Fibroblast of lung (primary cell): ENCODE measurements around the gene BCKDK. TPM values are rescaled to one million over a fixed set of nuclear protein-coding genes. Genes with fewer than 3 reads are reported as not detected.
A peak's percentile ranks its signal among the peaks of the same experiment; 100 is the strongest.
"Not testable (repeated sequence)": the region's sequence is repeated elsewhere in the genome, so short reads cannot be mapped to it uniquely, and the experiment has no call there.

Experiments used
- DNase-seq, 2 donors: peaks; one replicate each; pipeline versions ENCODE4 v3.0.0 to v3.0.0-alpha.2; 2010; ENCODE audit warnings: low read depth in 2 of 2
- H2AFZ ChIP-seq: 2 replicates; pipeline ENCODE4 v1.5.1; 2012; ENCODE audit warnings: low read length, control low read depth, inconsistent platforms
- H3K27ac ChIP-seq: 2 replicates; pipeline ENCODE4 v1.5.1; 2011; ENCODE audit warnings: low read length, control low read depth; ENCODE audit not compliant: insufficient read depth
- H3K27me3 ChIP-seq: 2 replicates; pipeline ENCODE4 v1.5.1; 2011; ENCODE audit warnings: mild to moderate bottlenecking, low read length; ENCODE audit not compliant: control insufficient read depth, insufficient read depth
- H3K36me3 ChIP-seq: 2 replicates; pipeline ENCODE4 v1.5.1; 2011; ENCODE audit warnings: low read length; ENCODE audit not compliant: control insufficient read depth, insufficient read depth
- H3K4me1 ChIP-seq: 2 replicates; pipeline ENCODE4 v1.5.1; 2011; ENCODE audit warnings: low read length; ENCODE audit not compliant: control insufficient read depth, insufficient read depth; ENCODE audit errors: extremely low read depth
- H3K4me2 ChIP-seq: 2 replicates; pipeline ENCODE4 v1.5.1; 2011; ENCODE audit warnings: low read length, control low read depth; ENCODE audit not compliant: insufficient read depth; ENCODE audit errors: extremely low read depth
- H3K4me3 ChIP-seq, 4 experiments: fragments of 200-600 bp in 1 of 4; sonication (generic) in 1 of 4; replicated peaks in 1 of 4; 2 replicates each; pipeline ENCODE4 v1.5.1; 2011 to 2016; ENCODE audit warnings: low read length in 4 of 4, low read depth in 3 of 4, mild to moderate bottlenecking in 3 of 4, control low read depth in 2 of 4, inconsistent platforms in 1 of 4, mixed read lengths in 1 of 4; ENCODE audit not compliant: insufficient read depth in 1 of 4; ENCODE audit errors: control extremely low read depth in 1 of 4
- H3K79me2 ChIP-seq: 2 replicates; pipeline ENCODE4 v1.5.1; 2012; ENCODE audit warnings: mild to moderate bottlenecking, low read length, inconsistent platforms; ENCODE audit not compliant: control insufficient read depth, insufficient read depth
- H3K9ac ChIP-seq: 2 replicates; pipeline ENCODE4 v1.5.1; 2011; ENCODE audit warnings: mild to moderate bottlenecking, low read length, control low read depth; ENCODE audit not compliant: insufficient read depth
- H3K9me3 ChIP-seq: 2 replicates; pipeline ENCODE4 v1.5.1; 2012; ENCODE audit warnings: low read depth, low read length; ENCODE audit not compliant: control insufficient read depth, insufficient read depth
- H4K20me1 ChIP-seq: 2 replicates; pipeline ENCODE4 v1.5.1; 2011; ENCODE audit warnings: low read length; ENCODE audit not compliant: control insufficient read depth, insufficient read depth; ENCODE audit errors: extremely low read depth
- EZH2 ChIP-seq: IDR thresholded peaks from 2 replicates; pipeline ENCODE4 v1.5.1; 2012; ENCODE audit warnings: low read length, control low read depth, mild to moderate bottlenecking; ENCODE audit errors: missing control alignments
- polyA plus RNA-seq, 2 donors: library from polyadenylated mRNA; depleted of rRNA in 1 of 2; stranded (reverse) in 1 of 2; unstranded in 1 of 2; fragments of >200 nt; gene quantifications; 2 replicates each; pipeline ENCODE4 v1.2.1, GENCODE V29; 2011 to 2012; ENCODE audit warnings: missing spikeins in 1 of 2
- total RNA-seq: library from RNA; depleted of rRNA; stranded (reverse); fragments of >200 nt; gene quantifications from 2 replicates; pipeline ENCODE4 v1.2.1, GENCODE V29; 2014
- TF ChIP-seq, protein P1 (sequence below), 2 donors: IDR thresholded peaks in 1 of 2; conservative IDR thresholded peaks in 1 of 2; 1 replicate in 1 of 2; 2 replicates in 1 of 2; pipeline ENCODE4 v1.5.1; 2011 to 2012; ENCODE audit warnings: low read length in 2 of 2, control low read depth in 1 of 2, inconsistent platforms in 1 of 2, low read depth in 1 of 2, mild to moderate bottlenecking in 1 of 2

BCKDK gene
- total and polyA plus RNA-seq, 2 donors (not counting 1 experiment from before 2014, with no cell fraction given) = 18.5 to 34.8 TPM

DNA sequence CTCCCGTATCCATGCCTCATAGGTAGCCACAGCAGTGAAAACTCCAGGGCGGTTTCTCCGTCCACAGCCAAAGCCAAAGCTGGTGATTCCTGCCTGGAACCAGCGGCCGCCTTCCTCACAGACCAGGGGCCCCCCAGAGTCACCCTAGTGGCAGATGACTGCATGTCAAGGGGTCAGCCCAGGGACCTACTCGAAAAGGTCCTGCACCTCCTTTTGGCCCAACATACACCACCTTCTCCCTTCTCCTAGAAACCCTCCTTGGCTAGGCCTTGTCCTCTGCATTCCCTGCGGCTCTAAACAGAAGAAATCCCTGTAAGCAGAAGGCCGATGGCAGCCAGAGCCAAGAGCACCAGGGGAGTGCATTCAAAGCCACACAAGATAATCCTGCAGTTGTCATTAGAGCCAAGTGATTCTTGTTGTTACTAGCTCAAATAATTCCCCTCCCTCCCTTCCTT lies 35.5 kb downstream of the BCKDK start:
- TF ChIP-seq, protein P1, sequence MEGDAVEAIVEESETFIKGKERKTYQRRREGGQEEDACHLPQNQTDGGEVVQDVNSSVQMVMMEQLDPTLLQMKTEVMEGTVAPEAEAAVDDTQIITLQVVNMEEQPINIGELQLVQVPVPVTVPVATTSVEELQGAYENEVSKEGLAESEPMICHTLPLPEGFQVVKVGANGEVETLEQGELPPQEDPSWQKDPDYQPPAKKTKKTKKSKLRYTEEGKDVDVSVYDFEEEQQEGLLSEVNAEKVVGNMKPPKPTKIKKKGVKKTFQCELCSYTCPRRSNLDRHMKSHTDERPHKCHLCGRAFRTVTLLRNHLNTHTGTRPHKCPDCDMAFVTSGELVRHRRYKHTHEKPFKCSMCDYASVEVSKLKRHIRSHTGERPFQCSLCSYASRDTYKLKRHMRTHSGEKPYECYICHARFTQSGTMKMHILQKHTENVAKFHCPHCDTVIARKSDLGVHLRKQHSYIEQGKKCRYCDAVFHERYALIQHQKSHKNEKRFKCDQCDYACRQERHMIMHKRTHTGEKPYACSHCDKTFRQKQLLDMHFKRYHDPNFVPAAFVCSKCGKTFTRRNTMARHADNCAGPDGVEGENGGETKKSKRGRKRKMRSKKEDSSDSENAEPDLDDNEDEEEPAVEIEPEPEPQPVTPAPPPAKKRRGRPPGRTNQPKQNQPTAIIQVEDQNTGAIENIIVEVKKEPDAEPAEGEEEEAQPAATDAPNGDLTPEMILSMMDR (conservative IDR thresholded peaks at IDR 0.05 in 1 of 2, IDR thresholded peaks at IDR 0.05 in 1 of 2; ENCODE audit: low read depth in 1 of 2, low read length in 2 of 2) = no peak
- no peak for TF ChIP-seq EZH2
- no peaks in the 10 kb centered on the region for H3K9me3 ChIP-seq
- no peak overlapping the region for H2AFZ ChIP-seq
- no peak overlapping the region for H3K4me2 ChIP-seq
- H3K9ac ChIP-seq = no peak overlapping the region
- H3K79me2 ChIP-seq = no peaks in the 10 kb centered on the region
- H3K27me3 ChIP-seq = peaks cover 21% of the 10 kb centered on the region
- no peak overlapping the region for H3K4me3 ChIP-seq
- no peaks in the 10 kb centered on the region for H3K36me3 ChIP-seq
- no peak overlapping the region for H3K27ac ChIP-seq
- H3K4me1 ChIP-seq = peaks cover 7% of the 10 kb centered on the region
- H4K20me1 ChIP-seq = no peaks in the 10 kb centered on the region
- DNase-seq = no peak

DNA sequence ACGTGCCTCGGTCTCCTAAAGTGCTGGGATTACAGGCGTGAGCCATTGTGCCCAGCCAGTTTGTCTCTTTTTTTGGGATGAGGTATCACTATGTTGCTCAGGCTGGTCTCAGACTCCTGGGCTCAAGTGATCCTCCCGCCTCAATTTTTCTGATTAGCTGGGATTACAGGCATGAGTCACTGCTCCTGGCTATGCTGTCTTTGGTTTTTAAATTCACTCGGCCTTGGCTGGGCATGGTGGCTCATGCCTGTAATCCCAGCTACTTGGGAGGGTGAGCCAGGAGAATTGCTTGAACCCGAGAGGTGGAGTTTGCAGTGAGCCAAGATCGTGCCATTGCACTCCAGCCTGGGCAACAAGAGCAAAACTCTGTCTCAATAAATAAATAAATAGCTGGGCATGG lies 36.2 kb downstream of the BCKDK start:
- not testable (repeated sequence) for H4K20me1 ChIP-seq, H3K4me1 ChIP-seq, H3K4me2 ChIP-seq, H3K9me3 ChIP-seq, H2AFZ ChIP-seq, H3K27ac ChIP-seq, H3K9ac ChIP-seq, H3K36me3 ChIP-seq, H3K79me2 ChIP-seq, H3K4me3 ChIP-seq
- peak in 1 of 2 donors; percentile 16 for DNase-seq
- peaks cover 23% of the 10 kb centered on the region for H3K27me3 ChIP-seq

DNA sequence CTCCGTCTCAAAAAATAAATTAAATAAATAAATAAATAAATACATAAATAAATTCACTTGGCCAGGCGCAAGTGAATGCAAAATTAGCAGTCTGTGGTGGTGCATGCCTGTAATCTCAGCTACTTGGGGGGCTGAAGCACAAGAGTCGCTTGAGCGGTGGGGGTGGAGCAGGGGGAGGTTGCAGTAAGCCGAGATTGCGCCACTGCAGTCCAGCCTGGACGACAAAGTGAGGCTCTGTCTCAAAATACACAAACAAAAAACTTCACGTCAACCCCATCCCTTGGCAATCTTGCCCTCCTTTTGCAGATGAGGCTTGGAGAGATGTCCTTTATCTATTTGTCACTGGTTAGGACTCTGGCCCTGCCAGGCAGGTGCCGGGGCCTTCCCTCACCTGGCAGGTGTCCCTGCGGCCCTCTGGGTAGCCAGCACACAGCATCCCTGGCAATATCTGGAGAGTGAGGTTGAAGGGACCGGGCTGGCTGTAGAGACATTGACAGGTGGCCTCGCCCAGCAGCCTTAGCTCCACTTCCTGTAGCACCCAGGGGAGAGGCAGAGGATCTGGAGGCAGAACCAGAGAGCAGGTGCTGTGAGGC lies 37.3 kb downstream of the BCKDK start:
- Histone ChIP-seq H3K4me2 (no peak overlapping the region), H3K27me3 (peaks cover 27% of the 10 kb centered on the region), H3K27ac (no peak overlapping the region), H3K4me1 (peaks cover 7% of the 10 kb centered on the region), H3K9ac (no peak overlapping the region), H3K36me3 (no peaks in the 10 kb centered on the region), H2AFZ (no peak overlapping the region), H3K9me3 (no peaks in the 10 kb centered on the region), H3K4me3 (no peak overlapping the region), H3K79me2 (no peaks in the 10 kb centered on the region), H4K20me1 (no peaks in the 10 kb centered on the region)
- DNase-seq = no peak
- TF ChIP-seq EZH2 = no peak
- TF ChIP-seq, protein P1 (conservative IDR thresholded peaks at IDR 0.05 in 1 of 2, IDR thresholded peaks at IDR 0.05 in 1 of 2; ENCODE audit: low read depth in 1 of 2, low read length in 2 of 2) = no peak
